PC-3 (cell line): ENCODE measurements around the gene FBN3.

Experiments used
- EZH2phosphoT487 ChIP-seq: fragments of 300-600 bp; sonication (generic); IDR thresholded peaks from 2 replicates; pipeline ENCODE4 v1.6.1; 2018; ENCODE audit warnings: mild to moderate bottlenecking, antibody characterized with exemption, low read length, borderline replicate concordance
- TF ChIP-seq, protein P1 (sequence below): fragments of 300-600 bp; sonication (generic); conservative IDR thresholded peaks from 2 replicates; pipeline ENCODE4 v1.5.1; 2017; ENCODE audit warnings: antibody characterized with exemption, low read depth, mild to moderate bottlenecking, low read length

DNA sequence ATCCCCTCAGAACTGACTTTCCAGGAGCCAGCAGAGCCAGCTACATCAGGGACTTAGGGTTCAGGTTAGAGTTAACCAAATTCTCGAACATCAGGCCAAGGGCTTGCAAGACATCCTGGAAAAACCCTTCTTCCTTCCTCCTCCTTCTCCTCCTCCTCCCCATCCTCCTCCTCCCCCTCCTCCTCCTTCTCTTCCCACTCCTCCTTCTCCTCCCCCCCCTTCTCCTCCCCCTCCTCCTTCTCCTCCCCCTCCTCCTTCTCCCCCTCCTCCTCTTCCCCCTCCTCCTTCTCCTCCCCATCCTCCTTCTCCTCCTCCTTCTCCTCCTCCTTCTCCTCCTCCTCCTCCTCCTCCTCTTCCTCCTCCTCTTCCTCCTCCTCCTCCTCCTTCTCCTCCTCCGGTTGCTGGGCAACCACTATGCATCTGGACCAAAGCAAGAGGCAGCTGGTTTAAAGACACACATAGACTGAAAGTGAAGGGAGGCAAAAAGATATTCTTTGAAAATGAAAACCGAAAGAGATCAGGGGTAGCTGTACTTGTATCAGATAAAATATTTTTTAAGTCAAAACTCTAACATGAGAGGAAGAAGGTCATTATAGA, 102.7 kb downstream of the FBN3 start:
- TF ChIP-seq, protein P1, sequence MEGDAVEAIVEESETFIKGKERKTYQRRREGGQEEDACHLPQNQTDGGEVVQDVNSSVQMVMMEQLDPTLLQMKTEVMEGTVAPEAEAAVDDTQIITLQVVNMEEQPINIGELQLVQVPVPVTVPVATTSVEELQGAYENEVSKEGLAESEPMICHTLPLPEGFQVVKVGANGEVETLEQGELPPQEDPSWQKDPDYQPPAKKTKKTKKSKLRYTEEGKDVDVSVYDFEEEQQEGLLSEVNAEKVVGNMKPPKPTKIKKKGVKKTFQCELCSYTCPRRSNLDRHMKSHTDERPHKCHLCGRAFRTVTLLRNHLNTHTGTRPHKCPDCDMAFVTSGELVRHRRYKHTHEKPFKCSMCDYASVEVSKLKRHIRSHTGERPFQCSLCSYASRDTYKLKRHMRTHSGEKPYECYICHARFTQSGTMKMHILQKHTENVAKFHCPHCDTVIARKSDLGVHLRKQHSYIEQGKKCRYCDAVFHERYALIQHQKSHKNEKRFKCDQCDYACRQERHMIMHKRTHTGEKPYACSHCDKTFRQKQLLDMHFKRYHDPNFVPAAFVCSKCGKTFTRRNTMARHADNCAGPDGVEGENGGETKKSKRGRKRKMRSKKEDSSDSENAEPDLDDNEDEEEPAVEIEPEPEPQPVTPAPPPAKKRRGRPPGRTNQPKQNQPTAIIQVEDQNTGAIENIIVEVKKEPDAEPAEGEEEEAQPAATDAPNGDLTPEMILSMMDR: no peak
- no peak for TF ChIP-seq EZH2phosphoT487
